ENCODE results near the gene CCBE1. TPM values are rescaled to one million over a fixed set of nuclear protein-coding genes. Genes with fewer than 3 reads are reported as not detected.

Gene CCBE1
- total RNA-seq, 3 donors from 2014 or later (not counting 1 experiment from before 2014, with no cell fraction given), result 0.05 TPM; not detected in 2

DNA sequence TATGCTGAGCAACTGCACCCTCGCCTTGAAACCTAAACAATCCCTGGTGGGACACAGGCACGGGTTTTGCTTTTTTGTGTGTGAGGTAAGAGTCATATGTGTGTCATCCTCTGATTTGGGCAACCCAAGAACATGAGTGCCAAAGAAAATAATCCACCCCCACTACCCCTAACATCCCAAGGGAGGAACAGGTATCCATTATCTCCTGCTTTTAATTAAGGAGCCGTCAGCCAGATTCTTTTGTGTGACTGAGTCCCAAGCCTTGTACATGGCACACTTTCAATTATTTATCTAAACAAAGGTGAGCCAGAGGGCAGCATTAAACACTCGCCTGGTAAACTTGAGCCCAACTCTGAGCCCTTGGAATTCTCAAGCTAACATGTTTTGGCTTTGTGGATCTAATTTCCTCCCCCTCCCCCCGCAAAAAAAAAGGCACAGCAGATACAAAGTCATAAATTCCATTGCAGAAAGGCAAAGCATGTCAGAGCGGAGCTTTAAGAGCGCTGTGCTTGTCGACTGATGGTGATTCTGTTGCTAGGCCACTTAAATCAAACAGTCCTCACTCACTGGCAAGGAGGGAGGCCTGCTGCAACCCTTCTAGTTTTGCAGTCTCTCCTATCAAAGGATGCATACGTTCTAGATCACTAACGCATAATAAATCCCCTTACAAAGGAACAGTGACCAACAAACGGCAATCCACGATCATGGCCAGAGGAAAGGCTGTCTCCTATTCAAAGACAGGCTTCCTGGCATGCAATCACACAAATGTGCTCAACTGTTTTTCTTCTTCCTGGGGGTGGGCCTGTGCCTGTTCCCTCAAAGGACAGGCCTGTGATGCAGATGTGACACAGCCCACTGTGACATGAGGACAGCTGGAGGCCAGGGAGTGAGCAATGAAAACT, 194.7 kb downstream of the CCBE1 start:
- no peak overlapping the region for H3K27ac ChIP-seq (ENCODE audit: low read length)
- WGBS (ENCODE audit: insufficient coverage), result 71% methylated on average over 11 of the region's 12 CpGs

DNA sequence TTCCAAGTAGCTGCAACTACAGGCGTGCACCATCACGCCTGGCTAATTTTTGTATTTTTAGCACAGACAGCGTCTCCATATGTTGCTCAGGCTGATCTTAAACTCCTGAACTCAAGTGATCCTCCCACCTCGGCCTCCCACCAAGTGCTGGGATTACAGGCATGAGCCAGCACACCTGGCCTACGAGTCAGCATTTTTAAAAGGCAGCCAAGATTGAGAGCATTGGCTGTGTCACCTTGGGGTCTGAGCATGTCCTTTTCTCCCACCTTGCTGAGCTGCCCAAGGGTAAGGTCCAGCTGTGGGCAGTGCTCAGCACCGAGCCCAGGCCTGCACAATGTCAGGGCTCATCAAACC, 195.3 kb downstream of the CCBE1 start:
- TF ChIP-seq, protein P1, sequence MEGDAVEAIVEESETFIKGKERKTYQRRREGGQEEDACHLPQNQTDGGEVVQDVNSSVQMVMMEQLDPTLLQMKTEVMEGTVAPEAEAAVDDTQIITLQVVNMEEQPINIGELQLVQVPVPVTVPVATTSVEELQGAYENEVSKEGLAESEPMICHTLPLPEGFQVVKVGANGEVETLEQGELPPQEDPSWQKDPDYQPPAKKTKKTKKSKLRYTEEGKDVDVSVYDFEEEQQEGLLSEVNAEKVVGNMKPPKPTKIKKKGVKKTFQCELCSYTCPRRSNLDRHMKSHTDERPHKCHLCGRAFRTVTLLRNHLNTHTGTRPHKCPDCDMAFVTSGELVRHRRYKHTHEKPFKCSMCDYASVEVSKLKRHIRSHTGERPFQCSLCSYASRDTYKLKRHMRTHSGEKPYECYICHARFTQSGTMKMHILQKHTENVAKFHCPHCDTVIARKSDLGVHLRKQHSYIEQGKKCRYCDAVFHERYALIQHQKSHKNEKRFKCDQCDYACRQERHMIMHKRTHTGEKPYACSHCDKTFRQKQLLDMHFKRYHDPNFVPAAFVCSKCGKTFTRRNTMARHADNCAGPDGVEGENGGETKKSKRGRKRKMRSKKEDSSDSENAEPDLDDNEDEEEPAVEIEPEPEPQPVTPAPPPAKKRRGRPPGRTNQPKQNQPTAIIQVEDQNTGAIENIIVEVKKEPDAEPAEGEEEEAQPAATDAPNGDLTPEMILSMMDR (IDR thresholded peaks at IDR 0.05), result no peak
- Mint-ChIP-seq H3K4me3 (no peak overlapping the region), H3K36me3 (no peaks in the 10 kb centered on the region), H3K4me1 (no peaks in the 10 kb centered on the region), H3K27ac (no peak overlapping the region), H3K27me3 (ENCODE audit: low read depth in 2 of 2) (no peaks in the 10 kb centered on the region), H3K9me3 (peaks cover 2 to 4% of the 10 kb centered on the region in 2 donors)
- WGBS (ENCODE audit: insufficient coverage), result 75% methylated on average over 6 of the region's 6 CpGs
- peaks cover 2% of the 10 kb centered on the region for H3K9me3 ChIP-seq (ENCODE audit: control insufficient read depth, insufficient read depth, low read length)
- ATAC-seq, result no peak
- no peaks in the 10 kb centered on the region for H3K4me1 ChIP-seq (ENCODE audit: control insufficient read depth, insufficient read depth, low read length)
- intact Hi-C loops (cut with micrococcal nuclease), result no loop called here
- no peak overlapping the region for H3K27ac ChIP-seq (ENCODE audit: low read length)
- DNase-seq, result no peak
- H3K27me3 ChIP-seq (ENCODE audit: control insufficient read depth, insufficient read depth, low read length), result no peaks in the 10 kb centered on the region
- no peaks in the 10 kb centered on the region for H3K36me3 ChIP-seq (ENCODE audit: control insufficient read depth, insufficient read depth, low read length)
- H3K4me3 ChIP-seq (ENCODE audit: low read length), result no peak overlapping the region

More for the DNA sequence above, 194.7 kb downstream of the CCBE1 start:
- Histone ChIP-seq H3K9me3 (ENCODE audit: control insufficient read depth, insufficient read depth, low read length) (peaks cover 2% of the 10 kb centered on the region), H3K27me3 (ENCODE audit: control insufficient read depth, insufficient read depth, low read length) (no peaks in the 10 kb centered on the region), H3K4me3 (ENCODE audit: low read length) (no peak overlapping the region), H3K4me1 (ENCODE audit: control insufficient read depth, insufficient read depth, low read length) (no peaks in the 10 kb centered on the region), H3K36me3 (ENCODE audit: control insufficient read depth, insufficient read depth, low read length) (no peaks in the 10 kb centered on the region)
- no peak overlapping the region for H3K4me3 Mint-ChIP-seq
- H3K9me3 Mint-ChIP-seq, result peaks cover 2 to 4% of the 10 kb centered on the region in 2 donors
- DNase-seq (no peak), ATAC-seq (no peak)
- no peak overlapping the region for H3K27ac Mint-ChIP-seq
- TF ChIP-seq, protein P1 (IDR thresholded peaks at IDR 0.05), result no peak
- H3K27me3 Mint-ChIP-seq (ENCODE audit: low read depth in 2 of 2), result no peaks in the 10 kb centered on the region
- H3K36me3 Mint-ChIP-seq, result no peaks in the 10 kb centered on the region
- intact Hi-C loops (cut with micrococcal nuclease), result no loop called here
- no peaks in the 10 kb centered on the region for H3K4me1 Mint-ChIP-seq

DNA sequence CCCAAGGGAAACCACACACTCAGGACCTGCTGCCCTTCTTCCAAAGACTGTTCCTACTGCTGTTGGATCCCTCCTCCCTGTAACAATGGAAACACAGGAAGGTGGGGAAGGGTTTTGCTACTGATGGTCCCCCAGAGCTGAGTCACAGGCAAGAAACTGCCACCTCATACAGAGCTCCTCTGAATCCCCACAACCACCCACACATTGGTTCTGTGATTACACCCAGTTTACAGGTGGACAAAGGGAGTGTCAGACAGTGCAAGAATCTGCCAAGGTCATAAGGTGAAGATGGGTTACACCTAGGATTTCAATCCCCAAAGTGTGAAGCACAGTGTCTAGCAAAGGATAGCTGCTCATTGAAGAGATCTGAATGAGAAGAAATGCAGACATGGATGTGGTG, 196.5 kb downstream of the CCBE1 start:
- Histone ChIP-seq H3K27me3 (ENCODE audit: control insufficient read depth, insufficient read depth, low read length) (no peaks in the 10 kb centered on the region), H3K27ac (ENCODE audit: low read length) (no peak overlapping the region), H3K9me3 (ENCODE audit: control insufficient read depth, insufficient read depth, low read length) (peaks cover 2% of the 10 kb centered on the region), H3K4me3 (ENCODE audit: low read length) (no peak overlapping the region), H3K36me3 (ENCODE audit: control insufficient read depth, insufficient read depth, low read length) (no peaks in the 10 kb centered on the region), H3K4me1 (ENCODE audit: control insufficient read depth, insufficient read depth, low read length) (no peaks in the 10 kb centered on the region)
- intact Hi-C loops (cut with micrococcal nuclease), result no loop called here
- TF ChIP-seq, protein P1 (IDR thresholded peaks at IDR 0.05), result no peak
- Mint-ChIP-seq H3K4me3 (no peak overlapping the region), H3K4me1 (no peaks in the 10 kb centered on the region), H3K27me3 (ENCODE audit: low read depth in 2 of 2) (no peaks in the 10 kb centered on the region), H3K9me3 (peaks cover 2 to 4% of the 10 kb centered on the region in 2 donors), H3K27ac (no peak overlapping the region), H3K36me3 (no peaks in the 10 kb centered on the region)
- DNase-seq (no peak), ATAC-seq (no peak)

Data from natural killer cell (primary cell).